SKM-1 (cell line): Measurements from ENCODE around the gene FRAS1.
A peak's percentile ranks its signal among the peaks of the same experiment; 100 is the strongest.
"Not testable (repeated sequence)": the region's sequence is repeated elsewhere in the genome, so short reads cannot be mapped to it uniquely, and the experiment has no call there.

Experiments
- DNase-seq: peaks from one replicate; lab custom pipeline; 2025; ENCODE audit not compliant: unreplicated experiment; lab: John Stamatoyannopoulos, UW

The FRAS1 gene

DNA sequence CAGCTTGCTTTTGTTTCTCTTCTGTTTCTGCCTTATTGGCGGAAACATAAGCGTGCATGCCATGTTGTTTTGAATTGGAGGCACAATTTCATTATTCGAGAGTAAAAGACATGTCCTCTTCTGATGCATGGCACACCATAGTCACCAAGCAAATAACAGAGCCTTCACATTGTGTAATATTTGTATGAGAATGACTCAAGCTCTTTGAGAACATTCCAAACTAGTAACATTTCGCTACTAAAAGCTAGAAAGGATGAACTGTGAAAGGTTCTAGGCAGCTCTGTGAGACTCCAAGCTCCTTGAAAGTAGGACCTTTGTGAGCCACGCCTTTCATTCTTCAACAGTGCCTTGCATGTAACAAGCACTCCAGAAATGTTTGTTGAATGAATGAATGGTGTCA lies 485.2 kb downstream of the FRAS1 start:
- DNase-seq = no peak

DNA sequence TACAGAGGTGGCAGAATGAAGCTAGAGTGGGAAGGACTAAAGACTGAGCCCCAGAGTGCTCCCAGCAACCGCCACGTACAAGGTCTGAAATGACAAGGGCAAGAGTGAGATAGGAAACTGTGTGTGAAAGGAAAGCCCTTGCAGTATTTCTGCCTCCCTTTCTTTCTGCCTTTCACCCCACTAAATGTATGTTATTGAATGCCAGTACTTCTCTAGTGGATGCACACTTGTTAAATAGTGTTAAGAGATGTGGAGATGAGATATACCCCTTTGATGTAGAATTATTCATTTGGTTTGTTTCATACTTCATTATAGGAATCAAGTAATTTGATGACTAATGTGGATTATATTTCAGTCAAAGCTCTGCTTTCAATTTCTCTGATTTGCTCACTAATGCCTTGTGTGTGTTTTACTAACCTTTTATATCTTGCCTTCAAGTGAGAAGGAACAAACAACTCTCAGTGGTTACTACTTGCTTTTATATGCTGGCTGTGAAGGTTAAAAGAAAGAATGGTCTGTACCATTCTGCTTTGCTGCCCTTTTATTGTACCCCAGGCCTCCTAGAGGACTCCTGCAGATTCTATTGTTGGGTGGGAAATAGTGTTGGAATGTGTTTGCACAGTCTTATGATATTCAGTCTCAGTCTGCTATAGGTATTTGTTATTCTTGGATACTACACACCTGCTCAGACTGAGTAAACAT lies 486.5 kb downstream of the FRAS1 start:
- DNase-seq = no peak

DNA sequence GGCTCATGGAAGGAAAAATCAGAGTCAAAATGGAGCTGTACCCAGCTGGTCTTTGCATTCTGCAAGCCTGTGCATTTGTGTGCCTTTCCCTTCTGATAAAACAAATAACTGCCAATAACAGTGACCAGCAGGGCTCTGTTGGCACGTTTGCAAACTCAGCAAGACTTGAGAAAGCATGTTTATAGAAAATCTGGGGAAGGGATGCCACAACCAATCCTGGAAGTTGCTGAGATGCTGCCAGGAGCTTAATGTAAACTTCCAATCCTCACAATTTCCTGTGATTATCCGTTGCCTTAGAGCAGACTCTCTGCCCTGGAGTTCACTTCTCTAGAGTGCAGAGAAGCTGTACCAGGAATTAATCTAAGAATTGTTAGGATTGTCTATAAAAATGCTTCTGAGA lies 487.6 kb downstream of the FRAS1 start:
- DNase-seq = no peak

DNA sequence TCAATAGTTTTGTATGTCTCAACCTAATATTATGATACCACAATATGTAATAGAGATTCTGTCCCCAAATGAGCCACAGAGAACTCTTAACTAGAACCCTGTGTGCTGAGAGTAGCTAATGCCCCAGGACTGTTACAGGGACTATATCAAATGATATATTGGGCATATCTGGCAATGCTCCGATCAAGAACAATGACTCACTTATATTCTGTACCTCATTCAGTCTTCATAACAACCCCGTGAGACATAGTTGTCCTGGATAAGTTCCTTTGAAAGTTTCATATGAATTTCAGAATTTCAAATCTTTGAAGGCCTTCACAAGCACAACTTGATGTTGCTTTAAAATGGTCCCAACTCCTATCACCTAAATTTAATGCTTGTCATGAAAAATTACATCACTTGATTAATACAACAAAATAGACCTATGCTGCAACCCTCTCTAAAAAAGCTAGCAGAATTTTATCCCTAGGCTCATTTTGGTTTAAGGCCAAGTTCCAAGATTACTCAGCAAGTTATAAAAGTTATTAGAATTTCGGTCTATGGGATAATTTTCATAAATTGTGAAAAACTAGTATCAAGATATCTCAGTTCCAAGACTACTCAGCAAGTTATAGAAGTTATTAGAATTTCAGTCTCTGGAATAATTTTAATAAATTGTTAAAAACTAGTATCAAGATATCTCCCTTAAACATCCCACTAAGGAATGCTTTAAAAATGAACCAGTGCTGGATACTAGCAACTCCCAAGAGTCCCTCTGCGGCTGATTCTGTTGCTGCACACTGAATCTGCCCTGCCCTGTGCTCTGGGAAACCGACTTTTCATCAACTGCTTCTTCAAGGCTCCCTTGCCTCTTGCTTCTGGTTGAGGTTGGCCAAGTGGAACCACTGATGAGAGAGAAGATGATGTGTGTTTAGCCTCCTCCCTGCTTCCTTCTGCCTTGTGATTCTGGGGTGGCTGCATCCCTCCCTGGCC lies 488.4 kb downstream of the FRAS1 start:
- DNase-seq = no peak

DNA sequence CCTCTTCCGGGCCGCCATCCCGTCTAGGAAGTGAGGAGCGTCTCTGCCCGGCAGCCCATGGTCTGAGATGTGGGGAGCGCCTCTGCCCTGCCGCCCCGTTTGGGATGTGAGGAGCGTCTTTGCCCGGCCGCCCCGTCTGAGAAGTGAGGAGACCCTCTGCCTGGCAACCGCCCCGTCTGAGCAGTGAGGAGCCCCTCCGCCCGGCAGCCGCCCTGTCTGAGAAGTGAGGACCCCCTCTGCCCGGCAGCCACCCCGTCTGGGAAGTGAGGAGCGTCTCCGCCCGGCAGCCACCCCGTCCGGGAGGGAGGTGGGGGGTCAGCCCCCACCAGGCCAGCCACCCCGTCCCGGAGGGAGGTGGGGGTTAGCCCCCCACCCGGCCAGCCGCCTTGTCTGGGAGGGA lies 490.8 kb downstream of the FRAS1 start:
- not testable (repeated sequence) for DNase-seq

DNA sequence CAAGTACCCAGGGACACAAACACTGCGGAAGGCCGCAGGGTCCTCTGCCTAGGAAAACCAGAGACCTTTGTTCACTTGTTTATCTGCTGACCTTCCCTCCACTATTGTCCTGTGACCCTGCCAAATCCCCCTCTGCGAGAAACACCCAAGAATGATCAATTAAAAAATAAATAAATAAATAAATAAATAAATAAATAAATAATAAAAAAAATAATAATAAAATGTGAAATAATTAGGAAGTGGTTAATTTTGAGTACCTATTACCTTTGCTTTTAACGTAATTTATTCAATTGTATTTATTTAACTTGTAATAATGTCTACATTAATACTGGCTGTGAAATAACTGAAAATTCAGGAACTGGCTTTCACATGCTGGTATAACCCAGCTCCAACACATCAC lies 491.8 kb downstream of the FRAS1 start:
- DNase-seq = not testable (repeated sequence)

DNA sequence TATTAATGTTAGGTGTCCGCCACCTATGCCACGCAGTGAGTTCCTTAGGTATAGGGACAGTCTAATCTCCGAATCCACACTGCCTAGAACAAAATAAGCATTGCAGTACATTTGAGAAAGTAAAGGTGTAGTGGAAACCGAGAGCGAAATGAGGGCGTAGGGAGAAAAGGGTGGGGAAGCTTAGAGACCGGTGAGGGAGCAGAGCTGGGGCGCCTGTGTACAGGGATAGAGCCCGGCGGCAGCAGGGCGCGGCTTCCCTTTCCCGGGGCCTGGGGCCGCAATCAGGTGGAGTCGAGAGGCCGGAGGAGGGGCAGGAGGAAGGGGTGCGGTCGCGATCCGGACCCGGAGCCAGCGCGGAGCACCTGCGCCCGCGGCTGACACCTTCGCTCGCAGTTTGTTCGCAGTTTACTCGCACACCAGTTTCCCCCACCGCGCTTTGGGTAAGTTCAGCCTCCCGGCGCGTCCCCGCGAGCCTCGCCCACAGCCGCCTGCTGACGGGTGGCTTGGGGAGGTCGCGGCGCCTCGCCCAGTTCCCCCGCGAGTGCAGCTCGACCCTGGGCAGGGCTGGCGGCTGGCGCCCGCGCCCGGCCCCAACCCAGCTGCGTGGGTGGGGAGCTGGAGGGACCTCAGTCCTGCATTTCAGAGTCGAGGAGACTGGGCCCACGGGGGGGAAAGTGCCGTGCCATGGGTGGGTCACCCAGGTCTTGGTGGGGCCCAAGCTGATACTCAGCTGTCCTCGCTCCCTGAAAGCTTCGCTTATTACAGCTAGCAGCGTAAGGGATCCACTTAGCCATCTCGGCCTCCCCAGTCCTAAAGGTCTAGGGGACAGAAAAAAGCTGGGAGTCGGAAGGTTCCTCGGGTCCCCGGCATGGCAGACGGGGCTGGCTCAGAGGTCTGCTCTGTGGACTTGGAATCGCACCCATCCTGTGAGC lies 494.6 kb downstream of the FRAS1 start, which contains the start of gene ANXA3:
Gene ANXA3 (plus strand): TSS at position 351 of the 932 bp plus-strand sequence. CDS start 2,704 bp downstream, outside the sequence.
- DNase-seq = no peak

DNA sequence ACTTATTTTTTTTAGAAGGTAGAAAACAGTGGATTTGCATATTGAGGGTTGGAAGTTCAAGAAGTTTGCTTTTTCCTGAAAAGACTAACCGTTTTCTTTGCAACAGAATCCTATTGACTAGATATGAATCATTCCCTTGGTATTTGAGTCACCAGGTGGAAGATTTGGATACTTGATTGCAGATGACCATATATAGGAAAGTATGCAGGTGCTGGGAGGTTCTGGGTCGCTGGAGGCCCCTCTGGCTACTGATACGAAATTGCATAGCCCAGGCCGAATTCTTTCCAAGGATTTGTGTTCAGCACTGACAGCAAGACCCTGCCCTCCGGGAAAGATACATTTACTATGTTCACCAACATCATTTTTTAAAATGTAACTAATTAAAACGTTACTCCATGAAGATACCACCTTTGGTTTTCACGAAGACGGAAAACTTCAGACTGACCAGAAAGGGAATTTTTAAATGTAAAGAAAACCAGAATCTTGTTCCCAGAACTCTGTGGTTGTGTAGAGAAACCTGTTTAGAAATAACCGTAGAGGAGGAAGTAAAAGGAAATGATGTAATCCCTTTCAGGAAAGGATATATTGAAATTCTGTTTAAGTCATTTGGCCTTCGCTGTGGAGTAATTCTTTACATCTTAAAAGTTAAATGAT lies 495.4 kb downstream of the FRAS1 start:
- DNase-seq = peak; percentile 78

DNA sequence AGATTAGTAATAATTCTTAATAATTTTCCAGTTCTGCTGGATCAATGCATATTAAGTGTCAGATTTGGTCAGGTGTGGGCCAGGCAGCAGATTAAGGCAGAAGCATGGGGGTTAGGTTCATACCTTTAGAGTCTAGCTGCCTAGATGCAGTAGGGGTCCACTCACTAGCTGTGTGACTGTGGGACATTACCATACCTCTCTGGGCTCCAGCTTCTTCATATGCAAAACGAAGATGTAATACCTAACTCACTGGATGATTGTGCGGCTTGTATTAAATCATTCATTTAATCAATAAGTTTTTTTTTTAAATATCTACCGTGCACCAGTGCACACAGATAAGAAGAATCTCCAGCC lies 495.9 kb downstream of the FRAS1 start:
- no peak for DNase-seq

DNA sequence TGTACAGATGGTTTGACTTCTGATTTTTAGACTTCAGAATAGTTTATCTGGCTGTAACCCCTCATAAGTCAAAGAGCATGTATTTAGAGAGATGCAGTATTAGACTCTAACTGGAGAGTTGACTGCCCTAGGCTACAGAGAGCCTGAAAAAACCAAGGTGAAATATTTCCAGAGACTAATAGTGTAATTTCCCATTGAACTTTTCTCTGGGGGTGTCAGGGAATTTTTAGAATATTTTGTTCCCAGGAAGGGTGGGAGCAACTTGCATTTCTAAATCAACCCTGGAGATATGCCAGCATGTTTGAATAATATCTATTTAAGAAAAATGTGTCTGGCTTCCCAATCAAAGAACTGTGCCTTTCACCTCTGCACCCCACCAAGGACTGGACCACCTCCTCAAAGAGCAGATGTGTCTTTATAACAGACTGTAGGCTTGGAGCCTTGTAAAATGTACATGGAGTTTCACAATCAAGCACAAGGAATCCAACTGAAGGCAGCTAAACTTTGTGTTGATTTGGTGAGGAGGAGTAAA lies 496.5 kb downstream of the FRAS1 start:
- DNase-seq = no peak

DNA sequence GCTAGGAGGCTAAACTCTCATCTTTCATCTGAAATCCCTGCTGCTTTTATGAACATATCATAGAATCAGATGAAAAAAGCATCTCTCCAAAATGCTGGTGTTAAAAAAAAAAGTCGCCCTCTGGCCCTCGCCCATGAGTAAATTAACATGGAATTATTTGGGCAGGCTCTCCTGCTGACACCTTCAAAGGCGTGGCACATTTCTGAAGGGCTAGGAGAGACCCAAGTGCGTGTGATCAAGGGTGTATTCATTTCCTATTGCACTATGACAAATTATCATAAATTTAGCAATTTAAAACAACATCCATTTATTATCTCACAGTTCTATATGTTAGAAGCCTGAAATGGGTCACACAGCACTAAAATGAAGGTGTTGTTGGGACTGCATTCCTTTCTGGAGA lies 499.5 kb downstream of the FRAS1 start:
- no peak for DNase-seq

DNA sequence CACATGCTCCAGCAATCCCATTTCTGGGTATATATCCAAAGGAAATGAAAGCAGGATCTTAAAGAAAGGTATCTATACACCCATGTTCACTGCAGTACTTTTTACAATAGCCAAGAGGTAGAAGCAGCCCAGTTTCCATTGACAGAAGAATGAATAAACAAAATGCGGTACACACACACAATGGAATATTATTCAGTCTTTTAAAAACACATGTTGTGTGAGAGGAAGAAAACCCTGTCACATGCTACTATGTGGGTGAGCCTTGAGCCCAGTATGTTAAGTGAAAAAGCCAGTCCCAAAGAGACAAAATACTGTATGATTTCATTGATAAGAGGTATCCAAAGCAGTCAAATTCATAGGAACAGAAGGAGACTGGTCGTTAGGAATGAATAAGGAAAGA lies 500.7 kb downstream of the FRAS1 start:
- DNase-seq = no peak

DNA sequence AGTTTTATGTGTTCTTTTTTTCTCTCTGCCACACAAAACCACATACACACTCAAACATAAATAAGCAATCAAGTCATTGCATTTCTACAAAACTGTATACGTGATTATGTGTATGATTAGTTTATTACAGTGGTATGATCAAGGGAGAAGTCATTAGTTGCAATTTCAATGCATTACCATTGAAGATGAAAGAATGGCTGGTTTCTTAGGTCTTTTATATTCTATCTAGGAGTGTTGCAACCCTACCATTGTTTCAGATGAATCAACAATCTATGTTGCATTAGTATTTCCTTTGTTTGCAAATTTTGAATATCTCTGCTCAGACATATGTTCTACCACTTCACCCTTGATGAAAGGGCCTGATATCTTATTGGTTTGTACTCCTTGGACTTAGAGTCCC lies 501.3 kb downstream of the FRAS1 start:
- no peak for DNase-seq

DNA sequence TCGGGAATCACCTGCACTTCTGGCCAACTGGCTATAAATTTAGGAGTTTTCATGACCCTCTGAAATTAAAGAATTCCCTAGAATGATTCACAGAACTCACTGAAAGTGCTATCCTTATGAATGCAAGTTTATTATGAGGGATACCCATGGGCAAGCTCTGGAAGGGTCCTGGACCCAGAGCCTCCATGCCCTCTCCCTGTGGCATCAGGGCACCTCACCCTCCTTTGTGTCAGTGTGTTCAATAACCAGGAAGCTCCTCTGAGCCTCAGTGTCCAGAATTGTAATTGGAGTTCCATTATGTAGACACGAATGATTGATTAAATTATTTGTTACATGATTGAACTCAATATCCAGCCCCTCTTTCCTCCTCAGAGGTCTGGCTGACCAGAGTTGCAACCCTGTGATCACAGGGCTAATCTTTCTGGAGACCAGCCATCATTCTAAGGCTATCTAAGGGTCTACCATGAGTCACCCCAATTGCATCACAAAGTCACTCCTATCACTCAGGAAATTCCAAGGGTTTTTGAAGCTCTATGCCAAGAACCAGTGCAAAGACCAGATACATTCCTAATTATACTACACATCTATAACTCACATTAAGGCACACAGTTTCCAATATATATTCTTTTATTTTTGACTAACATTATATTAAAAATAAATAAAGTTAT lies 503.3 kb downstream of the FRAS1 start:
- no peak for DNase-seq

DNA sequence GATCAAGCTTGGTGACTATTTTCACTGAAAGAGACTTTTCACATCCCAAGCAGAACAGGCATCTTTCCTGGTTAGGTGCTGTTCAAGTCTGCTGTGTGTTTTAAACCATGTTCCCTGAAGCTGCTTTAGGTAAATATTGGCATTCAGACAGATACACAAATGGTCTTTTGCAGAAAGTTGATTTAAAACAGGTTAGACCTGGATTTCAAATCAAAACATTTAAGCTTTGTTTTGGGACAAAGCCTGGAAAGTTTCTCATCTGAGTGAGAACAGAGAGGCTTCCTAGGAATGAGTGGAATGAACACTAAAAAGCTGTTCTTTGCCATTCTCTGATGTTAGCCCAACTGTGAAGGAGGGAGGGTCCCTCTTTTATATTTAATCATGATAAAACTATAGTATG lies 504.6 kb downstream of the FRAS1 start:
- DNase-seq = no peak

DNA sequence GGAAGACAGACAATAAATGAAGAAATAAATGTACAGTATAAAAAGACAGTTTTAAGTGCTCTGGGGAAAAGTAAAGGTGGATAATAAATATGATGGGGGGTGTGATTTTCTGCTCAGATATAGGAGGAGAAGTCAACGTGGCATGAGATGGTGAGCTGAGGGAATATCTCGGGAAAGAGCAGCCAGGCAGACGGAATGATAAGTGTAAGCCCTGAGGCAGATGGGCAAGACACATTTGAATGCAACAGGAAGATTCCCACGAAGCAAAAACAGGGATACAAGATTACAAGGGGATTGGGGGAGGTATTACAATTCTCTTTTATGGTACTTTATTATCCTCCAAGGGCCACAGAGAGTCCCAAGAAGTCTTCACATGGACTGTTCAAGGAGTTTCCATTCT lies 505.6 kb downstream of the FRAS1 start:
- DNase-seq = no peak

DNA sequence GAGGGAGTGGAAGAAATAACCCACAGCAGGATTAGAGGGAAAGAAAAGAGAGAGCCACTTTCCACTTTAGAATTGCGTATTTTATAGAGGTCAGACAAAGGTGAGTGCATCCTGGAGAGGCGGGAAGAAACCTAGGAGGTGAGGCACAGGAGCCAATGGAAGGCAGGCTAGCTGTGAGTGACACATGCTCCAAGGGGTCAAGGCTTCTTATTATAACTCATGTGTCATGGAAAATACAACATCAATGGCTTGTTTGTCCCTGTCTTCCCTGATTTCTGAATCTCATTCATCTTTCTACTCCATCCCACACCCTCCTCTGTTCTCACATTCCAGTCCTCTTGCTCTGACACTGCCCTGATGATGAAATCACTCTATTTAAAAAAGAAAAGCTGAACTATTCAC lies 508.8 kb downstream of the FRAS1 start:
- no peak for DNase-seq

DNA sequence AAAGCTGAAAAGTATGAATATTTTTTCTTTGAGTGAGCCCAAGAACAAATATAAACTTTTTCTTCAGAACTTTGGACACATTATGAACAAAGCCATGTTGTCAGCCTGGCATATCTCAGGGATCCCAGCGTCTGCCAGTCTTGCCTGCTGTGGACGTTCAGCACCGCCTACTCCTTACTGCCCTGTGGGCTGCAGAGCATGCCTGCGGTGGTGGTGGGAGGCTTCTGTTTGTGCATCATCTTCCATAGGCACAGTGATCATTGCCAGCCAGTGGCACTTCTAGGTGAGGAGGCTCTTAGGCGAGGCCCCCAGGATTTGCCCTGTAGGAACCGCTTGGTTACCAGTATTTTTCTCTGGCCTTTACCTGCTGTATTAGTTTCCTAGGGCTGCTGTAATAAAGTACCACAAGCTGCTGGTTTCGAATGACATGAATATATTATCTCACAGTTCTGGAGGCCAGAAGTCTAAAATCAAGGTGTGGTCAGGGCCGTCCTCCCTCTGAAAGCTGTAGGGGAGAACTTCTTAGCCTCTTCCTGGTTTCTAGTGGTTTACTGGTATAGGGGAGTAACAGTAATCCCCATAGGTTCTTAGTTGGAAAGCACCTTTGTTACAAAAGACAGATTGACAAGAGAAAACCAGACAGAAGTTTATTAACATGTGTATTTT lies 509.8 kb downstream of the FRAS1 start:
- DNase-seq = no peak

DNA sequence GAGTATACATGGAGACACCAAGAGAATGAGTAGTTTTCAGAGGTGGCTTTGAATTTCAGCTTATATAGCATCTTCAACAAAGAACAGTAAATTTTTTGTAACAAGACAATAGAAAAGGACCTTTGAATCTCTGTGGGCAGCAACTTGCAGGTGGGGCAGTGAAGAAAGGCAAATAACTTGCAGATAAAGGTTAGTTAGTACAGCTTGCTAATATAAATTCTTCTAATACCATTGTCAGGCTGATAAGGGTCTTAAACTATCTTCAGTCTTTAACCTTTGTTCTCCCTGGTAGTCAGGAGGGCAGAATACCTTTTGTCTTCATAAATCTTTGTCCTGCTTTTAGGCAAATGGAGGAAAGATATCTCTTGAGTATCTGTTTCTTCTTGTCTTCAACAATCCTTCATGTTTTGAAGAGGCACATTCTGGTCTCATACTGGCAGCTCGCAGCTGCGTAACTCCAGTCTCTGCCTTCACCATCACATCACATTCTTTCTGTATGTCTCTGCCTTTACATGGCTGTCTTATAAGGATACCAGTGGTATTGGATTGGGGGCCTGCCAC lies 510.5 kb downstream of the FRAS1 start:
- DNase-seq = no peak
